Myometrial cell (primary cell): ENCODE data around the gene INTS13. TPM values are rescaled to one million over a fixed set of nuclear protein-coding genes. Genes with fewer than 3 reads are reported as not detected.

ENCODE experiments used
- total RNA-seq: library from RNA; depleted of rRNA; stranded (reverse); fragments of >200 nt; gene quantifications from 2 replicates; pipeline ENCODE4 v1.2.3, GENCODE V29; 2015

INTS13 gene
- 39.2 and 46.4 TPM in 2 replicates for total RNA-seq

GRCh38 chr12:26937863-26938700 is at the start of gene INTS13, which contains the start of gene FGFR1OP2:
Gene INTS13 (minus strand): TSS chr12:26937981. CDS start chr12:26936803, 1,178 bp downstream.
Gene FGFR1OP2 (plus strand): TSS chr12:26938470. CDS start chr12:26954159, 15,689 bp downstream.

Other genes with a start within 250 kb of the INTS13 start
- 8.1 and 11.5 TPM in 2 replicates for gene ITPR2, start 104.8 kb downstream of the INTS13 start, total RNA-seq
- 18.7 and 45.4 TPM in 2 replicates for gene FGFR1OP2, start 489 bp upstream of the INTS13 start, total RNA-seq
- 64.9 and 70.9 TPM in 2 replicates for gene TM7SF3, start 76.4 kb upstream of the INTS13 start, total RNA-seq
- gene MED21, start 84.6 kb upstream of the INTS13 start, total RNA-seq = 38.3 and 42.2 TPM in 2 replicates
- not detected in 2 replicates for gene C12orf71, start 144.6 kb upstream of the INTS13 start, total RNA-seq